ENCODE measurements around the gene PTPRN2.

GRCh38 chr7:158583143-158583542 lies 4.5 kb downstream of the PTPRN2 start:
- TF ChIP-seq ZBTB49 (CRISPR knock-in tag; IDR thresholded peaks at IDR 0.05; ENCODE audit: borderline replicate concordance) (no peak), ZNF530 (CRISPR knock-in tag; IDR thresholded peaks at IDR 0.05; ENCODE audit: low read depth) (no peak), RAD21 (CRISPR knock-in tag; IDR thresholded peaks at IDR 0.05) (no peak), HNRNPLL (IDR thresholded peaks at IDR 0.05; ENCODE audit: low read depth, low read length, poor library complexity, severe bottlenecking) (no peak), ZNF335 (CRISPR knock-in tag; IDR thresholded peaks at IDR 0.05) (no peak), NCOA2 (CRISPR knock-in tag; IDR thresholded peaks at IDR 0.05) (0 out of 2 replicates have a peak, but pooled peaks have one; percentile 23), ZC3H13 (CRISPR knock-in tag; IDR thresholded peaks at IDR 0.05) (no peak), PCBP2 (optimal IDR thresholded peaks at IDR 0.05; ENCODE audit: low read depth, low read length, poor library complexity, severe bottlenecking) (no peak), NFRKB (IDR thresholded peaks at IDR 0.05) (no peak), HMG20B (CRISPR knock-in tag; conservative IDR thresholded peaks at IDR 0.05) (no peak), SMARCC2 (IDR thresholded peaks at IDR 0.05) (no peak)
- TF ChIP-seq, protein P1, sequence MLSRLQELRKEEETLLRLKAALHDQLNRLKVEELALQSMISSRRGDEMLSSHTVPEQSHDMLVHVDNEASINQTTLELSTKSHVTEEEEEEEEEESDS (CRISPR knock-in tag; IDR thresholded peaks at IDR 0.05; ENCODE audit: borderline replicate concordance), result no peak
- TF ChIP-seq, protein P2, sequence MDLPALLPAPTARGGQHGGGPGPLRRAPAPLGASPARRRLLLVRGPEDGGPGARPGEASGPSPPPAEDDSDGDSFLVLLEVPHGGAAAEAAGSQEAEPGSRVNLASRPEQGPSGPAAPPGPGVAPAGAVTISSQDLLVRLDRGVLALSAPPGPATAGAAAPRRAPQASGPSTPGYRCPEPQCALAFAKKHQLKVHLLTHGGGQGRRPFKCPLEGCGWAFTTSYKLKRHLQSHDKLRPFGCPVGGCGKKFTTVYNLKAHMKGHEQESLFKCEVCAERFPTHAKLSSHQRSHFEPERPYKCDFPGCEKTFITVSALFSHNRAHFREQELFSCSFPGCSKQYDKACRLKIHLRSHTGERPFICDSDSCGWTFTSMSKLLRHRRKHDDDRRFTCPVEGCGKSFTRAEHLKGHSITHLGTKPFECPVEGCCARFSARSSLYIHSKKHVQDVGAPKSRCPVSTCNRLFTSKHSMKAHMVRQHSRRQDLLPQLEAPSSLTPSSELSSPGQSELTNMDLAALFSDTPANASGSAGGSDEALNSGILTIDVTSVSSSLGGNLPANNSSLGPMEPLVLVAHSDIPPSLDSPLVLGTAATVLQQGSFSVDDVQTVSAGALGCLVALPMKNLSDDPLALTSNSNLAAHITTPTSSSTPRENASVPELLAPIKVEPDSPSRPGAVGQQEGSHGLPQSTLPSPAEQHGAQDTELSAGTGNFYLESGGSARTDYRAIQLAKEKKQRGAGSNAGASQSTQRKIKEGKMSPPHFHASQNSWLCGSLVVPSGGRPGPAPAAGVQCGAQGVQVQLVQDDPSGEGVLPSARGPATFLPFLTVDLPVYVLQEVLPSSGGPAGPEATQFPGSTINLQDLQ (CRISPR knock-in tag; IDR thresholded peaks at IDR 0.05), result no peak
